Suprapubic skin (tissue), 4 donors: ENCODE data around the gene ST6GAL1.

Source experiments
- POLR2A ChIP-seq, 2 donors: fragments of 450-650 bp; IDR thresholded peaks; one replicate each; pipeline ENCODE4 v1.6.1; 2017; ENCODE audit warnings: antibody characterized with exemption in 2 of 2, mild to moderate bottlenecking in 2 of 2, moderate library complexity in 2 of 2
- POLR2AphosphoS5 ChIP-seq, 3 donors: sonication (generic); formaldehyde crosslinking; IDR thresholded peaks; one replicate each; pipeline ENCODE4 v1.6.1; 2017; ENCODE audit warnings: antibody characterized with exemption in 3 of 3
- TF ChIP-seq, protein P1 (sequence below), 2 donors: fragments of 200-600 bp in 1 of 2; fragments of 450-650 bp in 1 of 2; sonication (generic) in 1 of 2; IDR thresholded peaks; one replicate each; pipeline ENCODE4 v1.5.1; 2016 to 2019; ENCODE audit warnings: antibody characterized with exemption in 2 of 2, mild to moderate bottlenecking in 1 of 2, moderate library complexity in 1 of 2

DNA sequence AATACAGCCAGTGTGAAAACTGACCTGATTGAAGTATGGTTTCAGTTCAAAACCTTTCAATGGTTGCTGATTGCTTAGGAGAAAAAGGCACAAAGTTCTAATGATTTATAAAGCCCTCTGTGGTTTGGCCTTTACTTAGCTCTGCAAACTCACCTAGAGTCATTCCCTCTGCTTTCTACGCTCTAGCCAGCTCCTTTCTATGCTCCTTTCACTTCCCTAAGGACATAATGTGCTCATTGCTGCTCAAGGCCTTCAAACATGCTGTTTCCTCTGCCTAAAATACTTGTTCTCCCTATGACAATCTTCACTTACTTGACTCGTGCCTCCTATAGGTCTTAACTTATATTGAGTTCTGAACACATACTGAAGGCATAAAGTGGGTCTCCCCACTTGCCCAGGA, 190.0 kb downstream of the ST6GAL1 start:
- TF ChIP-seq, protein P1, sequence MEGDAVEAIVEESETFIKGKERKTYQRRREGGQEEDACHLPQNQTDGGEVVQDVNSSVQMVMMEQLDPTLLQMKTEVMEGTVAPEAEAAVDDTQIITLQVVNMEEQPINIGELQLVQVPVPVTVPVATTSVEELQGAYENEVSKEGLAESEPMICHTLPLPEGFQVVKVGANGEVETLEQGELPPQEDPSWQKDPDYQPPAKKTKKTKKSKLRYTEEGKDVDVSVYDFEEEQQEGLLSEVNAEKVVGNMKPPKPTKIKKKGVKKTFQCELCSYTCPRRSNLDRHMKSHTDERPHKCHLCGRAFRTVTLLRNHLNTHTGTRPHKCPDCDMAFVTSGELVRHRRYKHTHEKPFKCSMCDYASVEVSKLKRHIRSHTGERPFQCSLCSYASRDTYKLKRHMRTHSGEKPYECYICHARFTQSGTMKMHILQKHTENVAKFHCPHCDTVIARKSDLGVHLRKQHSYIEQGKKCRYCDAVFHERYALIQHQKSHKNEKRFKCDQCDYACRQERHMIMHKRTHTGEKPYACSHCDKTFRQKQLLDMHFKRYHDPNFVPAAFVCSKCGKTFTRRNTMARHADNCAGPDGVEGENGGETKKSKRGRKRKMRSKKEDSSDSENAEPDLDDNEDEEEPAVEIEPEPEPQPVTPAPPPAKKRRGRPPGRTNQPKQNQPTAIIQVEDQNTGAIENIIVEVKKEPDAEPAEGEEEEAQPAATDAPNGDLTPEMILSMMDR (IDR thresholded peaks at IDR 0.05) = no peak
- TF ChIP-seq POLR2AphosphoS5 (IDR thresholded peaks at IDR 0.05) (no peak), POLR2A (IDR thresholded peaks at IDR 0.05) (no peak)
